ENCODE data around the gene SPATA22.
"Not testable (repeated sequence)": the region's sequence is repeated elsewhere in the genome, so short reads cannot be mapped to it uniquely, and the experiment has no call there.

Gene SPATA22

GRCh38 chr17:3474212-3474611 is 2.6 kb upstream of the SPATA22 start:
- no peak for DNase-seq (ENCODE audit: low spot score)

DNA sequence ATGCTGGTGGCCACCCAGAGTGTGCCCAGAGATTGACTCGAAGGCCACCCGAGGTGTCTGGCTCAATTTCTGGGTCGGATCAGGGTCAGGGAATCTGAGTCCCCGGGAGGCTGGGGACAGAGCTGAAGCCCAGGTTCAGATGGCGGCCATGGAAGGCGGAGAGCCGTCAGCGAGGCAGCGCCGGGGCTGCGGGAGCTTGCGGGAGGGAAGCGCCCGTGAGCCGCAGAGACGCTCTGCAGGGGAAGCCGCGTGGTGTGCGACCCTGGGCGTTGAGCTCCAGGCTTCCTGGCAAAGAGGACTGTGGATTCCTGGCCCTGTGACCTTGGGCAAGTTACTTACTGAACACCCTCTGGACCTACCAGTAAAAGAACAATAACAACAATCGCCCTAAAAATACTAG is 518 bp upstream of the SPATA22 start:
- DNase-seq (ENCODE audit: low spot score): no peak

DNA sequence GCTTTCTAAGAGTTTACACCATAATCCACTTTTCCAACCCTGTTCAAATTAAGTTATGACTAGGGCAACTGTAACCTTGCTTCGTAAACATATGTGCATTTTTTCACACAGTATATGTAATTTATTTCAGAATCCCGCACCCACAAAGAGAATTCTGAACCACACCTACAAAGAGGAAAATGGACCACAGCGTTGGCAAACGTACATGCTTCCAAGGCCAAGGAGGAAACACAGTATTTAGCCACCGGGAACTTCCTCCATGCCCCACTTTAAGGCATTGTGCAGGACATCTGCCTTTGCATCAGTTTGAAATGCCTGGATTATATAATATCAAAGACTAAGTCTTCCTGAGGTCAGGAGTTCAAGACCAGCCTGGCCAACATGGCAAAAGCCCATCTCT is 2.1 kb downstream of the SPATA22 start:
- DNase-seq (ENCODE audit: low spot score): no peak

- DNase-seq (ENCODE audit: low spot score): not testable (repeated sequence)
Measured at GRCh38 chr17:3466355-3466754, 5.3 kb downstream of the SPATA22 start.

GRCh38 chr17:3448059-3448665 is 23.5 kb downstream of the SPATA22 start:
- peak; percentile 23 for DNase-seq (ENCODE audit: low spot score)

DNA sequence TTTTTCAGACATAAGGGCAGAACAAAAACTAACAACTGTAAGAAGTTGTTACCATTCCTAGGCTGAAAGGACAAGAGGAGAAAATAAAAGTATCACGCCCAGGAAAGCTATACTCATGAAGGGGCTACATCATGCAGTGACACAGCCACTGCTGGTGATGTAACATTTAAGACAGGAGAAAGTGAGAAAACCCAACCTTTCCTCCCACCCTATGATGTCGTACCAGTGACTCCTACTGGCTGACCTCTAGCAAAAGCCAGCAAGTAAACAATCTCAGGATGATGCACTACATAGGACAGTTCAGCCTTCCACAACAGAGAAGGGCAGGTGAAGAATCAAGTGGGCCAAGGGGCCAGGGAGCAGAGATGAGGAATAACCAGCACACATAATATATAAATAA is 24.0 kb downstream of the SPATA22 start:
- peak; percentile 44 for DNase-seq (ENCODE audit: low spot score)

GRCh38 chr17:3440451-3440850 is 31.2 kb downstream of the SPATA22 start:
- DNase-seq (ENCODE audit: low spot score): peak; percentile 1

- DNase-seq (ENCODE audit: low spot score): no peak
Measured at GRCh38 chr17:3438368-3438767, 33.3 kb downstream of the SPATA22 start.

DNA sequence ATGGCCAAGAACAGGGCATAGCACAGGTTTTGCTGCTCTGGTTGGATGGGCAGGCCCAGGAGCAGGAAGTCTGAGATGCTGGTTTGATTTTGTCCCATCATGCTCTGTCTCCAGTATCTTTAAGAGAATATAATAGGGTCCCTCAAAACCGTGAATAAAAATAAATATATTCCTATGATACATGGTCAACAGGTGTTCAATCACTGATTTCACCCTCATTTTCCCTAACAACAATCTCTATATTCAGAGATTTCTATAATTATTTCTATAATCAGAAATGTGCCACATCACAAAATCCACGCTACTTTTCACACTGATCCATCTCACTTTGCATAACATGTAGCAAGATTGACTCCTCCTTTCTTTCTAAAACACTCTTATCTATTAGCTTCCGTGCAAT is 37.9 kb downstream of the SPATA22 start, which contains the start of gene OR1E2:
TSS of gene OR1E2 (minus strand) at position 101 of the 400 bp plus-strand sequence. CDS start at position 101, 0 bp downstream.
- no peak for DNase-seq (ENCODE audit: low spot score)

DNA sequence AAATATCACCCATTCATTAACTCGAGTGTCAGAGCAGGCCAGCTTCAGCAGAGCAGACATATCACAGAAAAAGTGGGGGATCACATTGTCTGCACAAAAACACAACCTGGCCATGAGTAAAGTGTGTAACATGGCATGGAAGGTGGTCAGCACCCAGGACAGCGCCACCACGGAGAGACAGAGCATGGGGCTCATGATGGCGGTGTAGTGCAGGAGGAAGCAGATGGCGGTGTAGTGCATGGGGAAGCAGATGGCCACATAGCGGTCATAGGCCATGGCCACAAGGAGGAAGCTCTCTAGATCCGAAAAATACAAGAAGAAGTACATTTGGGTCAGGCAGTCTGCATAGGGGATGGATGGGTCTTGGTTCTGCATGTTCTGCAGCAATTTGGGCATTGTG is 38.4 kb downstream of the SPATA22 start:
- peak; percentile 42 for DNase-seq (ENCODE audit: low spot score)

- no peak for DNase-seq (ENCODE audit: low spot score)
Measured at GRCh38 chr17:3418222-3418621, 53.4 kb downstream of the SPATA22 start.

DNA sequence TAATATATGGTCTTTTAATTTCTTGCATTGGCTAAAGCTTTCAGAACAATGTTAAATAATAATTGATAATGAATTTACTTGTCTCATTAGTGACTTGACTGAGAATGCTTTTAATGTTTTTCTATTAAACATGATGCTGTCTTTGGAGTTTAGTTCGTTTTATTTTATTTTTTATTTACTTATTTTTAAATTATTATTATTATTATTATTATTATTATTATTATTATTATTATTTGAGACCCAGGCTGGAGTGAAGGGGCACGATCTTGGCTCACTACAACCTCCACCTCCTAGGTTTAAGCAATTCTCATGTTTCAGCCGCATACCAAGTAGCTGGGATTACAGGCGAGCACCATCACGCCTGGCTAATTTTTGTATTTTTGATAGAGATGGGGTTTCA is 56.0 kb downstream of the SPATA22 start:
- no peak for DNase-seq (ENCODE audit: low spot score)

- not testable (repeated sequence) for DNase-seq (ENCODE audit: low spot score)
Measured at GRCh38 chr17:3412216-3412615, 59.4 kb downstream of the SPATA22 start.

DNA sequence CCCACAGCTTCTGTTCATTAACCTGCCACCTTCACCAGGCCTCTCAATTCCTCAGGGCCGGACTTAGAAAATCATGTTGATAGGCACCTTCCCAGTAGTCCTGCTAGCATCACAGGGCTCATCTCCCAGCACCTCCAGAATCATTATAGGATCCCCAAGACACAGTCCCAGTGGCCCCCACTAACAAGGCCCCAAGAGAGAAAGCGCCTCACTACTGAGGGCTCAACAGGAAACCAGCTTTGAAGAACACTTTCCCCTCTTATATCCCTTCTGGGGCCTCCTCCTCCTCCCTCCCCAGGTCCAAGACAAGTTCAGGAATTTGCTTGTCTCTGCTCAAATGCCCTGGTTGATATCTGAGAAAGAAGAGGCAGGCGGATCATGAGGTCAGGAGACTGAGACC is 60.5 kb downstream of the SPATA22 start, which contains the start of gene OR3A3:
TSS of gene OR3A3 (plus strand) at position 301 of the 400 bp plus-strand sequence.
- DNase-seq (ENCODE audit: low spot score): no peak

DNA sequence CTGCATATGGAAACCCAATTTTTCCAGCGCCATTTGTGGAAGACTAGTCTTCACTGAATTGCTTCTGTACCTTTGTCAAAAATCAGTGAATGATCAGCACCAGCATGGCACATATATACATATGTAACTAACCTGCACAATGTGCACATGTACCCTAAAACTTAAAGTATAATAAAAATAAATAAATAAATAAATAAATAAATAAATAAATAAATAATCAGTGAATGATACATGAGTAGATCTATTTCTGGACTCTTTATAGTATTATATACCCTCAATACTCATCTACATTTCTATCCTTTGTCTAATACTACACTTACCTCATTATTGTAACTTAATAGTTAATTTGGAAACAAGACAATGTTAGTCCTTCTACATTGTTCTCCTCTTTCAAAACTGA is 67.8 kb downstream of the SPATA22 start:
- DNase-seq (ENCODE audit: low spot score): not testable (repeated sequence)

- DNase-seq (ENCODE audit: low spot score): no peak
Measured at GRCh38 chr17:3401786-3402185, 69.8 kb downstream of the SPATA22 start.

DNA sequence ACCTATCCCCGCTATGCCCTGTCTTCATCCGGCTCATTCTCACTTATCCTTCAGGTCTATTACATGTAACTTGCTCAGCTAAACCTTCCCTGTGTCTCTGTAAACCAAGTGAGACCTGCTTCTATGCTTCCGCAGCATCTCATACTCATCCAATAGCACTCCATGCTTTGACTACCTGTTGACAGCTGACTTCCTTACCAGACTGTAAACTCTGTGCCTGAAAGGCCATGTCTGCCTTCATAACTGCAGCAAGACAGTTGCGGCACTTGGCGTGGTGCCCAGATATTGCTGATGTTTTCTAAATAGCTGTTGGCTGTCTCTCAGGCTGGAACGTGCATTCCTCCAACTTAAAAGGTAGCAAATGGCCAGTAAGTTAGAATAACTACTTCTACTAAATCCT is 71.6 kb downstream of the SPATA22 start:
- DNase-seq (ENCODE audit: low spot score): no peak

DNA sequence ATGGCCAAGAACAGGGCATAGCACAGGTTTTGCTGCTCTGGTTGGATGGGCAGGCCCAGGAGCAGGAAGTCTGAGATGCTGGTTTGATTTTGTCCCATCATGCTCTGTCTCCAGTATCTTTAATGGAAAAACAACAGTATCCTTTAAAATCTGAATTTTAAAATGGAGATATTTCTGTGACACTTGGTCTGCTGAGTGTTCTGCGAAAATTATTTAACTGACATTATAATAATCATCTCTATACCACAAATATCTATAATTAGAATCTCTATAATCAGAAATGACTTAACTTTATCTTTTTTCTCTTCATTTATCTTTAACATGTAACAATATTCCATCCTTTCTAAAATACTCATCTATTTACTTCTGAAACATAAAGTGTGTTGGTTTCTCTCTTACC is 73.3 kb downstream of the SPATA22 start, which contains the start of gene OR1E1:
TSS of gene OR1E1 (minus strand) at position 101 of the 400 bp plus-strand sequence. CDS start at position 101, 0 bp downstream.
- no peak for DNase-seq (ENCODE audit: low spot score)

GRCh38 chr17:3397801-3398200 is 73.8 kb downstream of the SPATA22 start:
- DNase-seq (ENCODE audit: low spot score): peak; percentile 35
